NCI-H1436 treated with DMSO at 0.1 percent for 48 hours (cell line): ENCODE results near the gene CCL13.

ENCODE experiments used
- DNase-seq: peaks from one replicate; lab custom pipeline; 2025; lab: John Stamatoyannopoulos, UW

Gene CCL13

GRCh38 chr17:34384822-34385605, 28.7 kb downstream of the CCL13 start:
- DNase-seq, result no peak

GRCh38 chr17:34386343-34386696, 30.0 kb downstream of the CCL13 start:
- no peak for DNase-seq

- no peak for DNase-seq
These were observed 30.6 kb downstream of the CCL13 start for GRCh38 chr17:34386697-34387550.

- no peak for DNase-seq
These were observed 31.3 kb downstream of the CCL13 start for GRCh38 chr17:34387566-34387965.

- no peak for DNase-seq
These were observed 33.0 kb downstream of the CCL13 start for GRCh38 chr17:34389126-34389750.

DNA sequence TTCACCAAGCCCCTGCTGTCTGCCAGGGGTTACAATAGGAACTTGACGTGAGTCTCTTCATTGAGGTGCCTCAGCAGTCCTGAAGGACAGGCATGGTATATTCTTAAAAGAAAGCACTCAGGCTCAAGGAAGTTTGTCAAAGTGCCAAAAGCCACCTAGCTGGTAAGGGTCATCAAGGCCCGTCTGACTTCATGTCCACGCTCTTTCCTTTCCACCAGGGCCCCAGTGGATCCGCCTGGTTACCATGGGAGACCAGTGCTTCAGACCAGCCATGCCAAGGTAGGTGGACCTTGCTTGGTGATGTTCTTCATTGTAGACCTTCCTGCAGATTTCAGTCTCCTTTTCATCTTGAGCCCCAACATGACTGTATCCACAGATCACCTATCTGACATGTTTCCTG, 34.4 kb downstream of the CCL13 start:
- no peak for DNase-seq

GRCh38 chr17:34391241-34391640, 35.0 kb downstream of the CCL13 start:
- no peak for DNase-seq

DNA sequence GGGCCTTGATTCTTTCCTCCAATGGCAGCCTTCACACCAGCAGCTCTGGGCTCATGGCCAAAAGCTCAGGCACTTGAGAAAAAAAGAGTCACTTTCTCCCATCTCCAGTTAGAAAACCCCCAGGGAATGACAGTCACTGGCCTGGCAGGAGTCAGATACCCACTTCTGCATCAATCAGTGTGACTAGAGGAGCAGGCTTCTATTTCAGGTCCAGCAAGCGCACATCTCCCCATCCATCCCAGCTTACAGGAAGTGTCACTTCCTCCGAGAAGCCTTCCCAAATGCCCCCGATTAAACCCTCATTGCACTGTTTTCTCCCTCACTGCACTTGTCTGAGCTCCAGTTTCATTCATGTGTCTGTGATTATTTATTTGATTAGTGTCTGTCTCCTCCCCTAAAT, 37.1 kb downstream of the CCL13 start:
- DNase-seq, result no peak

DNA sequence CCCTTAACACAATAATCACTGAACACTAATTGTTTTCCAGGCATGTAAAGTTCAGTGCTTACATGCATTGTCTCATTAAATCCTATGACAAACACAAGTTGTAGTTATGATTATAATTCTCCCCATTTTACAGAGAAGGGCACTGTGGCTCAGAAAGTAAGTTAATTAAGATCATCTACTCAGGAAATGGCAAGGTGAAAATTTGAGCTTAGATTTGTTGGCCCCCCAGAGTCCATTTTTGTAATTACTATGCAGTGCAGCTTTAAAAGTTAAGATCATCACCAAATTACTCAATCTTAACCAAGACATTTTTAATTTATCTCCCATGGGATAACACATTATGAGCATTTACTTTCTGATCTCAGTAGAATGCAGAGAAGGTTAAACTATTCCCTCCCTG, 41.0 kb downstream of the CCL13 start:
- DNase-seq, result no peak

DNA sequence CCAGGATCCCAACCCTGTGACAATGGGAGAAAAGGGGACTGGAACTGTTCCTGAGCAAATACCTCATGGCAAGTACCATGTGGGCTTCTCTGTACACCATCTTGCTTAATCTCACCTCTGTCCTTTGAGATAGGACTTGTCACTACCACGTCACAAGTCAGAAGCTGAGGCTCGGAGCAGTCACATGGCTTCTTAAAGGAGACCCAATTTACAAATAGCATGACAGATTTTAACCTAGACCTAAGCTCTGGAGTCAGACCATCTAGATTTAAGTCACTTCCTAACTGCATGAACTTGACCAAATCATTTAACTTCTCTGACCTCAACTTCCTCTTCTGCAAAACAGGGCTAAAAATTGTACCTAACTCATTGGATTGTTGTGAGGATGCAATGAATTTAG, 42.7 kb downstream of the CCL13 start:
- DNase-seq, result no peak

GRCh38 chr17:34399725-34400124, 43.4 kb downstream of the CCL13 start:
- DNase-seq, result no peak

DNA sequence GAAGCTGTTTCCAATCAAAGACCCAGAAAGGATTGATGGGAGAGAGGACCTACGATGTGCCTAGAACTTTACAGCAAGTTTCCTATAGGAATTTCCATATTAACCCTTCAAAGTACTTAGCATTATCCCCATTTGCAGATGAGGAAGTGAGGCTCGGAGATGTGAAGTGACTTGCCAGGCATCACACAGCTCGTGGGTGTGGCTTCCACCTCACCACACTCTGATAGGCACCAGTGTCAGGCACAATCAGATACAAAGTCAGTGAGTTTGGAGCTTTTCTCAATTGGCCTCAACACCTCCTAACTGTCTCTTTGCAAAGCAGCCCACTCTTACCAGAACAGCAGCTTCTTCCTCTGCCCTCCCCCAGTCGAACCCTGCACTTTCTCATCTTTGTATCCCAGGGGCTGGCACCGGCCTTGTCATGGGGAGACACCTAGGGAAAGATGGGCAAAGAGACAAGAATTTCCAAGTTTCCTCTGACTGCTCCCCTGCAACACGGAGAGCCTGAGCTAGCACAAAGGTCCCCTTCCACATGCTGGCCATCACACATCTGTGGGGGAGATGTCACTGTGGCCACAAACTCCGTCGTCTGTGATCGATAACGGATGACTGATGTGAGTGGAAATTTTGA, 44.1 kb downstream of the CCL13 start:
- DNase-seq, result no peak

GRCh38 chr17:34401165-34401564, 44.9 kb downstream of the CCL13 start:
- no peak for DNase-seq

DNA sequence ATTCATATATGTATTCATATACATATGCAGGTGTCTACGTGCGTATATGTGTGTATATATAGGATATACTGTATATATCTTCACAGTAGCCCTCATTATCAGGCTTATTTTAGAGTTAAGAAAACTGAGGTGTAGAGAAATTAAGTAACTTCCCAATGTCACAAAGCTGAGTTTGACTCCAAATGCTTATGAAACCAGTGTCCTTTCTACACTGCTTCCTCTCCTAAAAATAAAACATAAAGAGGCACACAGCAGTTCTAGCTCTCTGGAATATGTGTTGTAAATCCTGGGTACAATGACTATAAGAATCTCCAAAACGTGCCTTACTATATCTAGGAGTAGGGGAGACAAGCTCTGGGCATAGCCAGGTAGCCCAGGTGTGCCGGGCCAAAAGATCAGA, 46.7 kb downstream of the CCL13 start:
- no peak for DNase-seq

GRCh38 chr17:34406226-34406625, 49.9 kb downstream of the CCL13 start:
- no peak for DNase-seq
